Activated naive CD4-positive, alpha-beta T cell treated with anti-CD3 and anti-CD28 coated beads, Interleukin-2, amount 50 U/mL, for 24 hours (primary cell): ENCODE data around the gene MAPK6.
A peak's percentile ranks its signal among the peaks of the same experiment; 100 is the strongest.

Experiments used
- H3K27ac Mint-ChIP-seq: one replicate; pipeline ENCODE4 v1.8.0; 2021; ENCODE audit warnings: mild to moderate bottlenecking, mixed read lengths
- H3K27me3 Mint-ChIP-seq: one replicate; pipeline ENCODE4 v1.8.0; 2021; ENCODE audit warnings: mixed read lengths
- H3K36me3 Mint-ChIP-seq: one replicate; pipeline ENCODE4 v1.8.0; 2021; ENCODE audit warnings: mixed read lengths
- H3K4me1 Mint-ChIP-seq: one replicate; pipeline ENCODE4 v1.8.0; 2021; ENCODE audit warnings: mixed read lengths
- H3K4me3 Mint-ChIP-seq: one replicate; pipeline ENCODE4 v1.8.0; 2021; ENCODE audit warnings: mild to moderate bottlenecking, mixed read lengths
- H3K9me3 Mint-ChIP-seq: one replicate; pipeline ENCODE4 v1.8.0; 2021; ENCODE audit warnings: mixed read lengths

Gene MAPK6

DNA sequence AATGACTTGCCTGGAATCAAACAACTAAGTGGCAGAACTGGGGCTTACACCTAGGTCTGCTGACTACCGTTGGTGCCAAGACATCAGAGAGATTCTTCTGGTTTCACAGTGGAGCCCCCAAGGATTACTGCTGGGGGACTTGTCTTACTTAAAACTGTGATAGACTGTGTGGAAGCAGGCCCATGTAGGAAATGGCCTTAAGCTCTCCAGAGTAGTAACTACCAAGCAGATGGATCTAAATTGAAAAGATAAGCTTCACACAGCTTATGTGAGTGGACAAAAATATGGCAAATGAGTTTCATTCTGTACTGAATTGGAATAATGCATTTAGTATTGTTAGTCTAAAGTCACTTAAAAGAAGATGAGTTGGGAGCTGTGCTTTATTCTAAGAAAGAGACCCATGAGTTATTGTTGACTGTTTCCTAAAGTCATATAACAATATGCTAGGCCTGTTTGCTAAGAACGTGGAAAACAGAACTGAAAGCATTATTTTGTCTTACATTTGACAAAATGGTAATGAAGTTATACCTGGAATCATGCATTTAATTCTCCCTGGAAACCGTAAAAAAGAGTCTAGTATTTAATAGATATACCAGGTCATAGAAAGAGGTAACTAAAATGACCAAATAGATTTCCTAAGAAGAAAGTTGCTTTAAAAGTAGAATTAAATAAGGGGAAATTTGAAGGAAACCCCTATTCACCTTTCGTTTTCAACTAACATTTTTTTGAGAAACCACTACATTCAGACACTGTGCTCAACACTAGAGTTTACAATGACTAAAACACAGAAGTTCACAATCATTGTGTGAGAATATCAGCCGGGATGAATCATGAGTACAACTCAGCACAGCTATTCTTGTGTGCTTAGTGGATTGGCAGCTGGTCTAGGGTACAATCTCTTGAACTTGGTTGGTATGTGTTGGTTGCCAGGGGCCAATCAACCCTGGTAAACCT, 13.0 kb upstream of the MAPK6 start:
- Mint-ChIP-seq H3K4me3 (no peak overlapping the region), H3K27ac (peak overlapping the region; percentile 46), H3K36me3 (peaks cover 1% of the 10 kb centered on the region), H3K9me3 (no peaks in the 10 kb centered on the region), H3K27me3 (no peaks in the 10 kb centered on the region), H3K4me1 (peaks cover 30% of the 10 kb centered on the region)

GRCh38 chr15:52006702-52007340, 12.2 kb upstream of the MAPK6 start:
- peaks cover 33% of the 10 kb centered on the region for H3K4me1 Mint-ChIP-seq
- no peak overlapping the region for H3K4me3 Mint-ChIP-seq
- no peaks in the 10 kb centered on the region for H3K9me3 Mint-ChIP-seq
- no peaks in the 10 kb centered on the region for H3K27me3 Mint-ChIP-seq
- no peak overlapping the region for H3K27ac Mint-ChIP-seq
- H3K36me3 Mint-ChIP-seq, result peaks cover 1% of the 10 kb centered on the region

DNA sequence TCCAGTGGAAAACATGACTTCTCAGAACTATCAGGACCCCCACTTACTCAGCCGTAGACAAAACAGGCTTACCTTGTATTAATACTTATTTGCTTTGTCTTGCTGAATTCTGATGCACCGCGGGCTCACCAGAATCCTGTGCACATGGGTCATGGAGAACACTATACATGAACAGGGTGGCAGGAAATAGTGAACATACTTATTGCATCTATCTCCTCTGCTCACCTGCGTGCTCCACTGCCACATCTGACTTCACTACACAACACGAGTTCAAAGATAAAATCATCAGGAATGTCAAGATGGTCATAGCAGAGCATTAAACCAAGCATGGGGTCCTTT, 10.7 kb upstream of the MAPK6 start:
- Mint-ChIP-seq H3K27ac (peak overlapping the region; percentile 79), H3K27me3 (no peaks in the 10 kb centered on the region), H3K36me3 (no peaks in the 10 kb centered on the region), H3K9me3 (no peaks in the 10 kb centered on the region), H3K4me1 (peaks cover 37% of the 10 kb centered on the region), H3K4me3 (no peak overlapping the region)

DNA sequence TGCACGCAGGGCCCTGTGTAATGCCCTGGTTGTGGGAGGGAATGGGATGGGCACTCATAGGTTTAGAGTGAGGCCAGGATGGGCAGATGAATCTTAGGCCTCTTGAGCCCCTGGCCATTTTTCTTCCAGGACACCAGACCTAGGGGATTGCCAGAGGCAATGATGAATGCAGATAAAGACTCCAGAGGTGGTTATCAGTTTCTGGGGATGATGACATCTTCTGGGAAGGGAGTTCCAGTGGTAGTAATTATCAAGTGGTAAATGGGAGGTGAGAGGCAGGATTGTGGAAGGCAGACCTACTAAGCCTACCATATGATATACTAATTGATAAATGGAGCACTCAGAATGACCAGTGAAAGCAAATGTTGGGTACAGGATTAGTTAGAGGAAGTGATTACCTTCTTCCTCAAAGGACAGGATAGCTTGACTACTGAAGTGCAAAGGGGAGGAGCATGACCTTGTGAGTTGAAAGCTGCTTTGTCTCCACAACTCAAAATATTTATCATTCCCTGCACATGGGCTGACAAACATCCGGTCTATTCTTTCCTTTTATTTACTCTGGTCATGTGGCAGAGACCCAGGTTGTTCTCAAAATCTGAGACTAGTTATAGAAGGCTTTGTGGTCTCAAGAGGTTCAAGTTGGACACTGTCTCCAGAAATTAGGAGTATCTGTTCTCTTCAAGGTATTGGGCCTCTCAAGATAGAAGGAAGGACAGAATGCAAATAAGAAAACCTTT, 10.2 kb upstream of the MAPK6 start:
- H3K4me3 Mint-ChIP-seq, result no peak overlapping the region
- H3K27ac Mint-ChIP-seq, result peak overlapping the region; percentile 71
- peaks cover 43% of the 10 kb centered on the region for H3K4me1 Mint-ChIP-seq
- no peaks in the 10 kb centered on the region for H3K36me3 Mint-ChIP-seq
- no peaks in the 10 kb centered on the region for H3K27me3 Mint-ChIP-seq
- H3K9me3 Mint-ChIP-seq, result no peaks in the 10 kb centered on the region

DNA sequence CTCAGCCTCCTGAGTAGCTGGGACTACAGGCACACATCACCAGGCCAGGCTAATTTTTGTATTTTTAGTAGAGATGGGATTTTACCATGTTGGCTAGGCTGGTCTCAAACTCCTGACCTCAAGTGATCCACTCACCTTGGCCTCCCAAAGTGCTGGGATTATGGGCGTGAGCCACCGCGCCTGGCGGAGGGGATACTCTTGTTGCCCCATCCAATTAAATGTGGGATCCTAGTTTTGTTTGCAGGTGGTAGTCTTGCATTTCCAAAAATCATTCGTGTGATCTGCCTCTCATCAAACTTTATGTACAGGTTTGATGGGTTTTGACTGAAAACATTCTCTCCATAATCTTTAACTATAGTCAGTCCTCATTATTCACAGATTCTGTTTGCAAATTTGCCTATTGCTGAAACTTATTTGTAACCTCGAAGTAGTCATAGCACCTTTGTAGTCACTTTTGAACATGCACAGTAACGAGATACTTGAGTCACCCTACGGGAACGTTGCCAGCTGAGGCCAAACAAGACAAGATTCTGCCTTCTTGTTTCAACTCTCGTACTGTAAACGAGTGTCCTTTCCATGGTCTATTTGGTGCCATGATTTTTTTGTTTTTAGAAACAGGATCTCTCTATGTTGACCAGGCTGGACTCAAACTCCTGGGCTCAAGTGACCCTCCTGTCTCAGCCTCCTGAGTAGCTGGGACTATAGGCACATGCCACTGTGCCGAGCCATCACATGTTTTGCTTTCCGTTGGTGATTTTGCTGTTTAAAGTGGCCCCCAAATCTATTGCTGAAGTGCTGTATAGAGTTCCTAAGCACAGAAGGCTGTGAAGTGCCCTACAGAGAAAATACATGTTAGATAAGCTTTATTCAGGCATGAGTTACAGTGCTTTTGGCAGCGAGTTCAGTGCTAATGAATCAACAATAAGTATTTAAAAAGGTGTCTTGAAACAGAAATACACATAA, 8.1 kb upstream of the MAPK6 start:
- Mint-ChIP-seq H3K9me3 (no peaks in the 10 kb centered on the region), H3K36me3 (no peaks in the 10 kb centered on the region), H3K27ac (no peak overlapping the region), H3K4me1 (peaks cover 42% of the 10 kb centered on the region), H3K4me3 (no peak overlapping the region), H3K27me3 (no peaks in the 10 kb centered on the region)

DNA sequence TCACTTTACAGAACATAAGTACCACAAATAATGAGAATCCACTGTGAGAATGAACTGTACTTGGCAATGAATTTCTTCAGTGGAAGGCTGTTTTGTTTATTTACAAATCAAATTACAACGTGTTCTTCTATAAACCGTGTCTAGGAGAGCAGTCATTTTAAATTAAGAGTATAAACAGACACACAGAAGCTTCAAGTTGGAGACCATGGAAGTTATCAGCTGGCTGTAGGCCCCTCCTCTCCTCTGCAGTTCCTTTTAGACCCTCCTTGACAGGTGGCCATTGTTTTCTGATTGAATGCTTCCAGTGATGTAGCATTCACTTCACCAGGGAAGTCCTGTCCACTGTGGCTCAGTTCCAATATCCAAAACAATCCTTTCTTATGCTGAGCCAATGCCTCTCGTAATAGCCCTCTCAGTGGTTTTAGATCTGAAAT, 7.3 kb upstream of the MAPK6 start:
- H3K4me3 Mint-ChIP-seq, result no peak overlapping the region
- peaks cover 35% of the 10 kb centered on the region for H3K4me1 Mint-ChIP-seq
- no peaks in the 10 kb centered on the region for H3K27me3 Mint-ChIP-seq
- H3K9me3 Mint-ChIP-seq, result no peaks in the 10 kb centered on the region
- no peaks in the 10 kb centered on the region for H3K36me3 Mint-ChIP-seq
- no peak overlapping the region for H3K27ac Mint-ChIP-seq

DNA sequence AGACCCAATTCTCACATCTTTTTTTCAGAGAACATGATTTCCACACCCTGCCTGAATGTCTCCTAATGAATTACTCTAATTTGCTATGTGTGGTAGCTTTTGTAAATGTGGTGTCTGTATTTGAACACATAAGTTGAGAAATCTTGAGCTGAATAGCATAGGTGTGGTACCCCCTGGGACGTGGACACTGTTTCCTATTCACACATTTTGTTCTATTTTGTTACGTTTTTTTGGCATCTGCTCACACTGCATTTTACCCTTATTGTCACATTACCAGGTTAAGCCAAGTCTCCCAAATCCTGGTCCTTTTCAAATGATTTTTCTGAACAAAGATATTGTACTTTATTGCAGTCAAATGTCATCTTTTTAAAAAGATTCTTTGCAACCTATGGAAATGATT, 6.8 kb upstream of the MAPK6 start:
- Mint-ChIP-seq H3K27ac (no peak overlapping the region), H3K4me1 (peaks cover 35% of the 10 kb centered on the region), H3K36me3 (no peaks in the 10 kb centered on the region), H3K4me3 (no peak overlapping the region), H3K9me3 (no peaks in the 10 kb centered on the region), H3K27me3 (no peaks in the 10 kb centered on the region)

DNA sequence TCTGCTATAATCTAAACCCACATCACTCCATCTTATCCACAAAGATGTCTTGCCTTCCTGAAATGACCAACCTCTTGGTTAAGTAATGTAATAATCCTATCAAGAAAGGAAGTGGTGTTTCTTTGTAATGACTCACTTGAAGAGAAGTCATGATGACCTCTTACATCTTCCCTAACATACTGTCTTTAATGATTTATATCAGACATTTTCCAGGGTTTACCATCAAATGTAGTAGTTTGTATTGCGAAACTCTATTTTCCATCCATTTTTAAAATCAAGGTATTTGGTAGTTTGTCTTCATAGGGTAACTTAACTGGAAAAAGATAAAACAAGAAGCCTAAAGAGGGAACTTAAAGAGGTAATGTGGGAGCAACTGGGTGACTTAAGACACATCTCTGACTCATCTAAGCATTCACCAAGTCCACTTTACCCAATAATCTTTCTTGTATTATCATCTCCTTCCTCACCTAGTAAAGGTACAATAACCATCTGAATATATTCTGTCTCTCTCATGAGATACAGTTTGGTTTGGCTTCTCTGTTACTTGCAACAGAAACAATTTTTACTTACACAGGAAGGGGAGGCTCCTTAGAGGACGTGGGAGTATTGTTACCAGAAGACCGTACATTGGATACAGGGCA, 5.7 kb upstream of the MAPK6 start:
- Mint-ChIP-seq H3K27ac (peak overlapping the region; percentile 42), H3K36me3 (no peaks in the 10 kb centered on the region), H3K27me3 (no peaks in the 10 kb centered on the region), H3K4me1 (peaks cover 31% of the 10 kb centered on the region), H3K4me3 (no peak overlapping the region), H3K9me3 (no peaks in the 10 kb centered on the region)

DNA sequence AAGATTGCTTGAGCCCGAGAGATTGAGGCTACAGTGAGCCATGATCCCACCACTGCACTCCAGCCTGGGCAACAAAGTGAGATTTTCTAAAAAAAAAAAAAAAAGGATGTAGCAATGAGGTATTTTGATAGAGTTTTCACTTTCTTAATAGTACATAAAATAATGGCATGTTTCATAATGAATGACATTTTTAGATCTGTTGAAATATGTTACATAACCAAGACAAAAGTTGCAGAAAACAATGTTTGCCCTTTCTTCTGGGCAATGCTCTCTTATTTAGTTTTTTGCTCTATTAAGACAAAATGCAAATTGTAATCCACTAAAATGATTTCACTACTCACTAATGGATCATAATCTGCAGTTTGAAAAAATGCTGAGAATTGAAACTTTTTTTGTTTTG, 4.4 kb upstream of the MAPK6 start:
- H3K4me3 Mint-ChIP-seq, result no peak overlapping the region
- H3K36me3 Mint-ChIP-seq, result no peaks in the 10 kb centered on the region
- H3K9me3 Mint-ChIP-seq, result no peaks in the 10 kb centered on the region
- H3K4me1 Mint-ChIP-seq, result peaks cover 27% of the 10 kb centered on the region
- H3K27me3 Mint-ChIP-seq, result no peaks in the 10 kb centered on the region
- H3K27ac Mint-ChIP-seq, result no peak overlapping the region

DNA sequence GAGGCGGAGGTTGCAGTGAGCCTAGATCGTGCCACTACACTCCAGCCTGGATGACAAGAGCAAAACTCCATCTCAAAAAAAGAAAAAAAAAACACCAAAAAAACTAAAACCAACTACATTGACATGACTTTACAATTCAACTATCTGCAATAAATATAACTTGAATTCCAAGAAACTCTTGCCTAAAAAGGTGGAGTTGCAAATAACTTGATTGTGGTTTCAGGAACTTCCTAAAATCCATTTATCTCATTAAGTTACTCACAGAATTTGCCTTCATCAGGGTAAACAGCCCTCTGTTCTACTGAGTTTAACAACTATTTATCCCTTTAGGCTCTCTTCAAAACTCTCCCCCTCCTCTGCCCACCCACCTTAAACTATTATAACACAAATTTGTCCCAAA, 2.7 kb upstream of the MAPK6 start:
- peaks cover 4% of the 10 kb centered on the region for H3K36me3 Mint-ChIP-seq
- no peak overlapping the region for H3K4me3 Mint-ChIP-seq
- H3K9me3 Mint-ChIP-seq, result no peaks in the 10 kb centered on the region
- no peak overlapping the region for H3K27ac Mint-ChIP-seq
- no peaks in the 10 kb centered on the region for H3K27me3 Mint-ChIP-seq
- peaks cover 34% of the 10 kb centered on the region for H3K4me1 Mint-ChIP-seq

GRCh38 chr15:52018244-52018643, 775 bp upstream of the MAPK6 start:
- Mint-ChIP-seq H3K4me1 (peaks cover 46% of the 10 kb centered on the region), H3K4me3 (peak overlapping the region; percentile 94), H3K27ac (peak overlapping the region; percentile 99), H3K9me3 (no peaks in the 10 kb centered on the region), H3K27me3 (no peaks in the 10 kb centered on the region), H3K36me3 (peaks cover 4% of the 10 kb centered on the region)

- Mint-ChIP-seq H3K4me3 (peak overlapping the region; percentile 99), H3K4me1 (peaks cover 42% of the 10 kb centered on the region), H3K36me3 (peaks cover 4% of the 10 kb centered on the region), H3K27me3 (no peaks in the 10 kb centered on the region), H3K27ac (peak overlapping the region; percentile 99), H3K9me3 (no peaks in the 10 kb centered on the region)
Observed at GRCh38 chr15:52019394-52020220, 588 bp downstream of the MAPK6 start.

GRCh38 chr15:52020221-52021085, 1.4 kb downstream of the MAPK6 start:
- Mint-ChIP-seq H3K27ac (peak overlapping the region; percentile 98), H3K4me3 (peak overlapping the region; percentile 99)

More at GRCh38 chr15:52020221-52021085, 1.4 kb downstream of the MAPK6 start:
- peaks cover 42% of the 10 kb centered on the region for H3K4me1 Mint-ChIP-seq
- H3K36me3 Mint-ChIP-seq, result peaks cover 4% of the 10 kb centered on the region
- no peaks in the 10 kb centered on the region for H3K27me3 Mint-ChIP-seq
- no peaks in the 10 kb centered on the region for H3K9me3 Mint-ChIP-seq
